ENCODE data around the gene TNS1. TPM values are rescaled to one million over a fixed set of nuclear protein-coding genes. Genes with fewer than 3 reads are reported as not detected.
A peak's percentile ranks its signal among the peaks of the same experiment; 100 is the strongest.

Gene TNS1
- total RNA-seq, 4 donors from 2014 or later, result 23.1 to 156 (median 81.1) TPM

- Histone ChIP-seq H3K36me3 (no peaks in the 10 kb centered on the region), H3K4me3 (no peak overlapping the region), H3K9me3 (no peaks in the 10 kb centered on the region), H3K27me3 (no peaks in the 10 kb centered on the region), H3K27ac (no peak overlapping the region), H3K4me1 (no peaks in the 10 kb centered on the region)
- TF ChIP-seq, protein P1, sequence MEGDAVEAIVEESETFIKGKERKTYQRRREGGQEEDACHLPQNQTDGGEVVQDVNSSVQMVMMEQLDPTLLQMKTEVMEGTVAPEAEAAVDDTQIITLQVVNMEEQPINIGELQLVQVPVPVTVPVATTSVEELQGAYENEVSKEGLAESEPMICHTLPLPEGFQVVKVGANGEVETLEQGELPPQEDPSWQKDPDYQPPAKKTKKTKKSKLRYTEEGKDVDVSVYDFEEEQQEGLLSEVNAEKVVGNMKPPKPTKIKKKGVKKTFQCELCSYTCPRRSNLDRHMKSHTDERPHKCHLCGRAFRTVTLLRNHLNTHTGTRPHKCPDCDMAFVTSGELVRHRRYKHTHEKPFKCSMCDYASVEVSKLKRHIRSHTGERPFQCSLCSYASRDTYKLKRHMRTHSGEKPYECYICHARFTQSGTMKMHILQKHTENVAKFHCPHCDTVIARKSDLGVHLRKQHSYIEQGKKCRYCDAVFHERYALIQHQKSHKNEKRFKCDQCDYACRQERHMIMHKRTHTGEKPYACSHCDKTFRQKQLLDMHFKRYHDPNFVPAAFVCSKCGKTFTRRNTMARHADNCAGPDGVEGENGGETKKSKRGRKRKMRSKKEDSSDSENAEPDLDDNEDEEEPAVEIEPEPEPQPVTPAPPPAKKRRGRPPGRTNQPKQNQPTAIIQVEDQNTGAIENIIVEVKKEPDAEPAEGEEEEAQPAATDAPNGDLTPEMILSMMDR (IDR thresholded peaks at IDR 0.05), result no peak
- TF ChIP-seq POLR2A (IDR thresholded peaks at IDR 0.05), result no peak
- peak in 2 of 3 donors; percentile 32 to 33 for DNase-seq
These were observed 26.0 kb upstream of the TNS1 start for GRCh38 chr2:218028562-218029348.

- TF ChIP-seq, protein P1 (IDR thresholded peaks at IDR 0.05), result no peak
- no peak for TF ChIP-seq POLR2A (IDR thresholded peaks at IDR 0.05)
- H3K4me3 ChIP-seq, result no peak overlapping the region
- no peak overlapping the region for H3K27ac ChIP-seq
- H3K36me3 ChIP-seq, result no peaks in the 10 kb centered on the region
- peak in 2 of 3 donors; percentile 14 to 23 for DNase-seq
- no peaks in the 10 kb centered on the region for H3K27me3 ChIP-seq
- H3K9me3 ChIP-seq, result no peaks in the 10 kb centered on the region
- H3K4me1 ChIP-seq, result no peaks in the 10 kb centered on the region
These were observed 25.3 kb upstream of the TNS1 start for GRCh38 chr2:218028189-218028495.

DNA sequence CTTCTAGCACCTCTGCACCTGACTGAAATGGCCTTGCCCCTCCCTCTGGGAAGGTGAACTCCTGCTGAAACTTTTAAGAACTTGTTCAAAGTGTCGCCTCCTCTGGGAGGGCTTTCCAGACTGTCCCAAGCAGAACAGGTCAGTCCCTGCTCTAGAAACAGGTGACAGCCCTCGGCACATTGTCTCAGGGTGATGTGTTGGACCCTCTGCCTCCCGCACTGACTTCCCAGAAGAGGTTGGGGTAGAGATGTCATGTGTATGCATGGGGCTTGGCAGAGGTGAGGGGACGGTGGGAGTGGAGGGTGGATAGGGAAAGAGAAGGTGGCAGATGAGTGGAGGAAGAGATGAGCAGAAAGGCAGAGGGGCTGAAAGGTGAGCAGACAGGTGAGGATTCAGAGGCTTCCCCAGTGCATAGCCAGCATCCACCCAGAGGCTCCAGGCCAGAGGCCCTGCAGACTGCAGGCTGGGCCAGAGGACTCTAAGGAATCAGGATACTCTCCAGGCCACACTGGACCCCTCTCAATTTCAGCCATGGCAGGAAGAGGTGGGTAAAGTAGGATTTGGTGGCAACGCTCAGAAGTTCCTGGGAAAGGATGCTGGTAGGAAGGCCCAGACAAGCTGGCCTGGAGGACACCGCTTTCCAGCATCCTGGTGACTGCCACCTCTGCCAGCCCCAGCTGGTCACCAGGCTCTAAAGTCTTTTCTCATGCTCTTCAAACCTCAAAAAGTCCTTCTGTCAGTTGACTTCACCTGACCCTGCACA lies 24.8 kb upstream of the TNS1 start:
- DNase-seq, result peak in 1 of 3 donors; percentile 36
- no peaks in the 10 kb centered on the region for H3K36me3 ChIP-seq
- no peaks in the 10 kb centered on the region for H3K9me3 ChIP-seq
- no peaks in the 10 kb centered on the region for H3K4me1 ChIP-seq
- TF ChIP-seq, protein P1 (IDR thresholded peaks at IDR 0.05), result no peak
- TF ChIP-seq POLR2A (IDR thresholded peaks at IDR 0.05), result no peak
- no peak overlapping the region for H3K4me3 ChIP-seq
- H3K27me3 ChIP-seq, result no peaks in the 10 kb centered on the region
- no peak overlapping the region for H3K27ac ChIP-seq

DNA sequence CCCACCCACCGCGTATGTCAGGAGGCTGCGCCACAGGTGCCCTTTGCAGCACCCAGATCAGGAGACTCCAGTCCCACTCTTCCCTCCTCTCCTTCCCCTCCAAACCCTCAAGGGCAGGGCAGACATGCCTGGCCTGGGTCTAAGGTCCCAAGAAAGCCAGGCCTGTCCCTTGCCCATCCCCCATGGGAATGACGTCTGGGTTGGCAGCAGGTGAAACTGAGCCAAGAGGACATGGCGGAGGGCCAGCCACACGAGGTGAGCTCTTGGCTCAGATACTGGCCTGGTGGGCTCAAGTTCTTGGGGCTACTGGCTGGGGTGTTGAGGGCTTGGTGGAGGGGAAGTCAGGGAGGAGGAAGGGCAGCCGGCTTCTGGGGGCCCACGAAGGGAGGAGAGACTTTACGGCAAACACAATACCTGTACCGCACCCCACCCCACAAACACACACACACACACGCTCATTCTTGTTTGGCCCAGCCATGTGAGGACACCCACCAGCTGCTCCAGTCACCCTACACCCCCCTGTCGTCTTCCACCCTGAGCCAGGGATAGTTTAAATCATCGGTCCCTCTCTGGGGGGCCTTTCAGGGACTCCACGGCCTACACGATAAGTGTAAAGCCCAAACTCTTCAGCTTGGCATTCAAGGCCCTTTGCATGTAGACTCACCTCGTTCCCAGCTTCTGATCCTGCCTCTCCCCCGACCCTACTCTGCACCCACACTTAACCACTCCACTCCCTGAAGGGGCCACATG lies 24.1 kb upstream of the TNS1 start:
- no peak overlapping the region for H3K27ac ChIP-seq
- no peaks in the 10 kb centered on the region for H3K4me1 ChIP-seq
- H3K4me3 ChIP-seq, result no peak overlapping the region
- DNase-seq, result peak in 2 of 3 donors; percentile 32 to 37
- H3K27me3 ChIP-seq, result no peaks in the 10 kb centered on the region
- TF ChIP-seq, protein P1 (IDR thresholded peaks at IDR 0.05), result no peak
- TF ChIP-seq POLR2A (IDR thresholded peaks at IDR 0.05), result no peak
- H3K9me3 ChIP-seq, result no peaks in the 10 kb centered on the region
- no peaks in the 10 kb centered on the region for H3K36me3 ChIP-seq

GRCh38 chr2:218026244-218026643 lies 23.4 kb upstream of the TNS1 start:
- no peak overlapping the region for H3K27ac ChIP-seq
- H3K4me3 ChIP-seq, result no peak overlapping the region
- H3K36me3 ChIP-seq, result no peaks in the 10 kb centered on the region
- peak in 2 of 3 donors; percentile 26 to 32 for DNase-seq
- H3K27me3 ChIP-seq, result no peaks in the 10 kb centered on the region
- no peaks in the 10 kb centered on the region for H3K4me1 ChIP-seq
- TF ChIP-seq POLR2A (IDR thresholded peaks at IDR 0.05), result no peak
- TF ChIP-seq, protein P1 (IDR thresholded peaks at IDR 0.05), result no peak
- H3K9me3 ChIP-seq, result no peaks in the 10 kb centered on the region

Measured in Peyer's patch (tissue), 4 donors.